Mucosa of stomach (tissue), 1 donor: ENCODE data around the gene IL22.

Experiments
- H3K27me3 ChIP-seq: one replicate; pipeline ENCODE4 v1.7.0; 2013; ENCODE audit warnings: mild to moderate bottlenecking, low read length; ENCODE audit not compliant: control insufficient read depth, insufficient read depth
- H3K36me3 ChIP-seq: one replicate; pipeline ENCODE4 v1.7.0; 2013; ENCODE audit warnings: low read length; ENCODE audit not compliant: control insufficient read depth, insufficient read depth
- H3K4me1 ChIP-seq: one replicate; pipeline ENCODE4 v1.7.0; 2013; ENCODE audit warnings: mild to moderate bottlenecking, low read length; ENCODE audit not compliant: control insufficient read depth, insufficient read depth
- H3K4me3 ChIP-seq: one replicate; pipeline ENCODE4 v1.7.0; 2013; ENCODE audit warnings: low read length
- H3K9ac ChIP-seq: one replicate; pipeline ENCODE4 v1.7.0; 2013; ENCODE audit warnings: mild to moderate bottlenecking, low read length, moderate library complexity
- H3K9me3 ChIP-seq: one replicate; pipeline ENCODE4 v1.7.0; 2013; ENCODE audit warnings: mild to moderate bottlenecking, low read length, moderate library complexity; ENCODE audit not compliant: control insufficient read depth
- donor health status: Pancreatic carcinoma.

Gene IL22

DNA sequence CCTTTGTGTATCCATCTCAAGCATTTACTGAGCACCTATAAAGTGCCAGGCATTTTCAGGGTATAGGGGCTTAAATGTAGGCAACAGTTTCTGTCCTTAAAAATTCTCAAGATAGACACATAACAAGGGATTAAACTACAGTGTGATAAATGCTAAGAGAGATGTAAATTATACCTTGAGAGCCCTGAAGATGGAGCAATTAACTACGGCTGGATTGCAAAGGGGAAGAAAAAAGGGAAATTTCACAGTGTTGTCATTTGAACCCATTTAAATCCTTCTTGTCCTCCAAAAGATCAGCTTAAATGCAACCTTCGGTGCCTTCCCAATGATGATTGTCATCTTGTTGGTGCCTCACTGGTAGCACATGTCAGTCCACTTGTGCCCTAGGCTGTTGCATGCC lies 16.3 kb downstream of the IL22 start:
- peak overlapping the region; percentile 5 for H3K9ac ChIP-seq
- H3K4me1 ChIP-seq: peaks cover 28% of the 10 kb centered on the region
- H3K36me3 ChIP-seq: no peaks in the 10 kb centered on the region
- H3K27me3 ChIP-seq: no peaks in the 10 kb centered on the region
- H3K9me3 ChIP-seq: no peaks in the 10 kb centered on the region
- H3K4me3 ChIP-seq: peak overlapping the region; percentile 3

GRCh38 chr12:68236421-68237059 lies 16.9 kb downstream of the IL22 start:
- H3K9ac ChIP-seq: peak overlapping the region; percentile 5
- no peaks in the 10 kb centered on the region for H3K27me3 ChIP-seq
- peaks cover 28% of the 10 kb centered on the region for H3K4me1 ChIP-seq
- H3K4me3 ChIP-seq: peak overlapping the region; percentile 3
- H3K9me3 ChIP-seq: no peaks in the 10 kb centered on the region
- no peaks in the 10 kb centered on the region for H3K36me3 ChIP-seq

DNA sequence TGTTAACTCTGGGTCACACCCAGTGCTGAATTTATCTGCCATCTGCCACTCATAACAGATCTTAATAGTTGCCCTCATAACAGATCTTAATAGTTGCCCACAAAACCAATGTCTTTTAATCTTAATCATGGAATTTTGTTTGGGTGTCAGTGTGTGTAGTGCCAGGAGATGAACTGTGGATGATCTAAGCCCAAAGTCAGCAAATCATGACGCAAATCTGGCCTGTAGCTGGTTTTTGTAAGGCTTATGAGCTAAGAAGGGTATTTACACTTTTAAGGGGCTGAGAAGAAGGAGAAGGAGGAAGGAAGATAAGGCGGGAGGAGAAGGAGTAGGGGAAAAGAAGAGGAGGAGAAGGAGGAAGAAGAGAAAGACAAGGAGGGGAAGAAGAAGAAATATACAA lies 17.8 kb downstream of the IL22 start:
- Histone ChIP-seq H3K9ac (no peak overlapping the region), H3K9me3 (no peaks in the 10 kb centered on the region), H3K4me1 (peaks cover 20% of the 10 kb centered on the region), H3K36me3 (no peaks in the 10 kb centered on the region), H3K4me3 (no peak overlapping the region), H3K27me3 (no peaks in the 10 kb centered on the region)

GRCh38 chr12:68234140-68234539 lies 19.3 kb downstream of the IL22 start:
- no peaks in the 10 kb centered on the region for H3K27me3 ChIP-seq
- H3K4me3 ChIP-seq: no peak overlapping the region
- H3K36me3 ChIP-seq: no peaks in the 10 kb centered on the region
- no peak overlapping the region for H3K9ac ChIP-seq
- H3K4me1 ChIP-seq: peaks cover 6% of the 10 kb centered on the region
- no peaks in the 10 kb centered on the region for H3K9me3 ChIP-seq

- no peaks in the 10 kb centered on the region for H3K9me3 ChIP-seq
- H3K9ac ChIP-seq: no peak overlapping the region
These were observed 19.9 kb downstream of the IL22 start for GRCh38 chr12:68233498-68233897.

DNA sequence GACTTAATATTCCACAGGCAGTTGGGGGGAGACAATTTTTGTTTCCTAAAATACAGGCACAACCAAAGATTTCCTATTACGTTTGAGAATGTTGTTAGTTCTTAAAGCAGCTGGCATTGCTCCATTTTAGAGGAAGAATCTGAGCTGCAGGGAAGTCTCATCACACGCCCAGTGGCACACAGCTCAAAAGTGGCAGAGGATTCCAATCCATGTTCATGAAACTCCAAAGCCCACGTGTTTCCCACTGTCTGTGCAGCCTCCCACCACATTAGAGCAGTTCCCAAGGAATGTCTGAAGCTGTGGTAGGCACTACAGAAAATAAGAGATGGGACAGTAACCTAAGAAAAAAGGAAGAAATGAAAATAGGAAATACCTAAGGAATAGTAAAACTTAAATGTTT lies 21.7 kb downstream of the IL22 start:
- Histone ChIP-seq H3K9ac (no peak overlapping the region), H3K4me3 (no peak overlapping the region), H3K4me1 (no peaks in the 10 kb centered on the region), H3K27me3 (no peaks in the 10 kb centered on the region), H3K9me3 (no peaks in the 10 kb centered on the region), H3K36me3 (no peaks in the 10 kb centered on the region)

More at GRCh38 chr12:68233498-68233897, 19.9 kb downstream of the IL22 start:
- H3K36me3 ChIP-seq: no peaks in the 10 kb centered on the region
- no peaks in the 10 kb centered on the region for H3K4me1 ChIP-seq
- H3K4me3 ChIP-seq: no peak overlapping the region
- H3K27me3 ChIP-seq: no peaks in the 10 kb centered on the region

DNA sequence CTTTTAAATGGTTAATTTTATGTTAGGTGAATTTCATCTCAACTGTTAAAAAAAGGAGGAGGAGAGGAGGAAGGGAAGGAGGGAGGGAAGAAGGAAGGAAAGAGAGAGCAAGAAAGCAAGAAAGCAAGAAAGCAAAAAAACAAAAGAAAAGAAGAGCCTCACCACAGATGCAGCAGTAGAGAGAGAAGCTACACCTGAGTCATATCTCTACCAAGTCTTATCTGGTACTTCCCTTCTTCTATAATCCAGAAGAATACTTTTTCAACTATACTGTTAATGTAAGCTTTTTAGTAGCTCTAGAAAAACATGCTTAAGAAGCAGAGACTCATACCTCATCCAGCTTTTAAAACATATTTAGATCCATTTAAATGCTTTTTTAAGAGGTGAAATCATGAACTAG lies 22.2 kb downstream of the IL22 start:
- H3K4me3 ChIP-seq: no peak overlapping the region
- no peaks in the 10 kb centered on the region for H3K4me1 ChIP-seq
- H3K27me3 ChIP-seq: no peaks in the 10 kb centered on the region
- H3K9me3 ChIP-seq: no peaks in the 10 kb centered on the region
- H3K9ac ChIP-seq: no peak overlapping the region
- no peaks in the 10 kb centered on the region for H3K36me3 ChIP-seq

DNA sequence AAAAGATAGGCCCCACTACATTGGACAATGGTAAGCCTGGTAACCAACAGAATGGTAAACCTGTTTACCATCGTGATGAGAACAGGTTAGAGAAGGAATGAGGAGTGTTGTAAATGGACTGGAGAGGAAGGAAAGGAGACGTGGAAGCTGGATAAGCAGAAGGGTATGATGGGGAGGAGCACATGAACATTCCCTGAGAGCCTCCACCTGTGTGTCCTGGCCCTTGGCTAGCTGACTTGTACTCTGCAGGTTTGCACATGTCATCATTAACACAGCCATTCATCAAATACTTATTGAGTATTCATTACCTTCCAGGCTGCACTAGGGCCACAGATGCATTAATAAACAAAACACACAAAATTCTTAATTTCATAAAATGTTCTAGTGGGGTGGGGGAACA lies 23.4 kb downstream of the IL22 start:
- Histone ChIP-seq H3K9ac (no peak overlapping the region), H3K36me3 (no peaks in the 10 kb centered on the region), H3K4me3 (no peak overlapping the region), H3K4me1 (no peaks in the 10 kb centered on the region), H3K9me3 (no peaks in the 10 kb centered on the region), H3K27me3 (no peaks in the 10 kb centered on the region)

GRCh38 chr12:68227356-68227755 lies 26.0 kb downstream of the IL22 start:
- Histone ChIP-seq H3K27me3 (no peaks in the 10 kb centered on the region), H3K36me3 (no peaks in the 10 kb centered on the region), H3K9me3 (no peaks in the 10 kb centered on the region), H3K9ac (no peak overlapping the region), H3K4me3 (no peak overlapping the region), H3K4me1 (peaks cover 5% of the 10 kb centered on the region)

DNA sequence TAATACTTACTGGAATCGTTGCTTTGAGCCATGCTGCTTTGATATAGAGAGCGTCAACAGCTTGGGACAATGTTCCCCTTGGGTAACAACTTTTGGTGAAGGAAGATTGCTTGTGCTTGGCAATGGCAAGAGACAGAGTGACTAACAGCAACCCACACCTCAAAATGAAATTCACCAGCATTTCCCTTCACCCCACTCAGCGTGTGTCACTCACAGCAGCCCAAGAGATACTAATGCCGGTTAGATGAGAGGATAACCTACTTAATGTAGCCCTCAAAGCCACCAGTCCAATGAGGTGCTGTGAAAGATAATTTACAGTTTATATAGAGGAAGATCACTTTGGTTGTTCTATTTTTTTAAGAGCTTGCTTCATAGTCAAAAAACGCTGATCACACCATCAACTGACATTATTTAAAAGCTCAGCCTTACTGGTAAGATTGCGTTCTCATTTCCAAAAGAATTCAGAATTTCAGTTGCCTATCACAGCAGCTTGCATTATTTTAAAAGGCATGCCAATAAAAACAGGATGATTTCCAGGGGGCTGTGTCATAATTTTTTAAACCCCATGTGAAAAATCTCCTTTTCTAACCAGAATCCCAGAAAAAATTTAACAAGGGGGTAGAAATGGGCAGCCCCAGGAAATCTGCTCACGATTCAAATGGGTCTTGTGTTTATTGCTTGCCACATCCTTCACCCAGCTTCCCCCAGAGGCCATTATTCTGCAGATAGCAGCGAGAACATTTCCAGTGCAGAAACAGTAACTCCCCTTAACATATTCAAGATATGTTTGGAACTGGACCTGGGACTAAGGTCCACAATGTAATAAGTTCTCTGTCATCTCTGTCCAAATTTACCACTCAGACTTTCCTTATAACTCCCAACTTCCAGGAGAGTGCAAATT lies 27.6 kb downstream of the IL22 start, which contains the start of gene IL26:
TSS of gene IL26 (minus strand) at position 235 of the 901 bp plus-strand sequence. CDS start at position 181, 54 bp downstream.
- Histone ChIP-seq H3K9ac (no peak within 1 kb of the TSS), H3K27me3 (no peaks in the 10 kb centered on the region), H3K4me3 (no peak within 1 kb of the TSS), H3K4me1 (peaks cover 5% of the 10 kb centered on the region), H3K36me3 (no peaks in the 10 kb centered on the region), H3K9me3 (no peaks in the 10 kb centered on the region)

GRCh38 chr12:68224613-68225285 lies 28.7 kb downstream of the IL22 start:
- Histone ChIP-seq H3K4me1 (peaks cover 5% of the 10 kb centered on the region), H3K9me3 (no peaks in the 10 kb centered on the region), H3K4me3 (no peak overlapping the region), H3K36me3 (no peaks in the 10 kb centered on the region), H3K9ac (no peak overlapping the region), H3K27me3 (no peaks in the 10 kb centered on the region)
